Measurements from ENCODE around the gene PPP2R2D.

GRCh38 chr10:131872827-131873375, 27.9 kb upstream of the PPP2R2D start:
- TF ChIP-seq CTCF (IDR thresholded peaks at IDR 0.05 in 4 of 5, conservative IDR thresholded peaks at IDR 0.05 in 1 of 5): no peak
- TF ChIP-seq POLR2A (IDR thresholded peaks at IDR 0.05): no peak

Measured in gastrocnemius medialis (tissue), 4 donors.